Calu3 (cell line): ENCODE measurements around the gene BCOR. TPM values are rescaled to one million over a fixed set of nuclear protein-coding genes. Genes with fewer than 3 reads are reported as not detected.

Experiments
- BruUV-seq: library from RNA; stranded (reverse); fragments of 400-500 nt; replicated peaks from 2 replicates; lab custom pipeline; 2021; lab: Mats Ljungman, UMichigan
- CTCF ChIA-PET: fragments of 300-600 bp; sonication (Branson Sonifier 250); formaldehyde crosslinking; loops from one replicate; lab custom pipeline; 2022; ENCODE audit warnings: antibody characterized with exemption; lab: Charles Lee
- DNase-seq: peaks from one replicate; pipeline ENCODE4 v3.0.0; 2022
- H3K27ac Mint-ChIP-seq: one replicate; pipeline ENCODE4 v1.8.0; 2022; ENCODE audit warnings: mixed read lengths; ENCODE audit not compliant: unreplicated experiment
- H3K27me3 Mint-ChIP-seq: one replicate; pipeline ENCODE4 v1.8.0; 2022; ENCODE audit warnings: mixed read lengths; ENCODE audit not compliant: unreplicated experiment
- H3K36me3 Mint-ChIP-seq: one replicate; pipeline ENCODE4 v1.8.0; 2022; ENCODE audit warnings: mild to moderate bottlenecking, moderate library complexity, mixed read lengths; ENCODE audit not compliant: insufficient read depth, unreplicated experiment
- H3K4me1 Mint-ChIP-seq: one replicate; pipeline ENCODE4 v1.8.0; 2022; ENCODE audit warnings: mild to moderate bottlenecking, low read depth, mixed read lengths; ENCODE audit not compliant: unreplicated experiment
- H3K4me3 Mint-ChIP-seq: one replicate; pipeline ENCODE4 v1.8.0; 2022; ENCODE audit warnings: mild to moderate bottlenecking, low read depth, moderate library complexity, mixed read lengths; ENCODE audit not compliant: unreplicated experiment
- H3K9me3 Mint-ChIP-seq: one replicate; pipeline ENCODE4 v1.8.0; 2022; ENCODE audit warnings: low read depth, mixed read lengths; ENCODE audit not compliant: unreplicated experiment
- intact Hi-C: fragments of 100-400 bp; cut with micrococcal nuclease; formaldehyde crosslinking; loops from one replicate; pipeline ENCODE4 v1.10.0; 2022; ENCODE audit not compliant: unreplicated experiment
- total RNA-seq: library from RNA; stranded (reverse); gene quantifications from 2 replicates; pipeline ENCODE4 v1.2.3, GENCODE V29; 2022
- TF ChIP-seq, protein P1 (sequence below): fragments of 200-600 bp; IDR thresholded peaks from one replicate; pipeline ENCODE4 v1.8.0; 2022; ENCODE audit warnings: antibody characterized with exemption; ENCODE audit not compliant: unreplicated experiment

Gene BCOR
- total RNA-seq, 1 experiment from 2014 or later: 21.1 TPM

DNA sequence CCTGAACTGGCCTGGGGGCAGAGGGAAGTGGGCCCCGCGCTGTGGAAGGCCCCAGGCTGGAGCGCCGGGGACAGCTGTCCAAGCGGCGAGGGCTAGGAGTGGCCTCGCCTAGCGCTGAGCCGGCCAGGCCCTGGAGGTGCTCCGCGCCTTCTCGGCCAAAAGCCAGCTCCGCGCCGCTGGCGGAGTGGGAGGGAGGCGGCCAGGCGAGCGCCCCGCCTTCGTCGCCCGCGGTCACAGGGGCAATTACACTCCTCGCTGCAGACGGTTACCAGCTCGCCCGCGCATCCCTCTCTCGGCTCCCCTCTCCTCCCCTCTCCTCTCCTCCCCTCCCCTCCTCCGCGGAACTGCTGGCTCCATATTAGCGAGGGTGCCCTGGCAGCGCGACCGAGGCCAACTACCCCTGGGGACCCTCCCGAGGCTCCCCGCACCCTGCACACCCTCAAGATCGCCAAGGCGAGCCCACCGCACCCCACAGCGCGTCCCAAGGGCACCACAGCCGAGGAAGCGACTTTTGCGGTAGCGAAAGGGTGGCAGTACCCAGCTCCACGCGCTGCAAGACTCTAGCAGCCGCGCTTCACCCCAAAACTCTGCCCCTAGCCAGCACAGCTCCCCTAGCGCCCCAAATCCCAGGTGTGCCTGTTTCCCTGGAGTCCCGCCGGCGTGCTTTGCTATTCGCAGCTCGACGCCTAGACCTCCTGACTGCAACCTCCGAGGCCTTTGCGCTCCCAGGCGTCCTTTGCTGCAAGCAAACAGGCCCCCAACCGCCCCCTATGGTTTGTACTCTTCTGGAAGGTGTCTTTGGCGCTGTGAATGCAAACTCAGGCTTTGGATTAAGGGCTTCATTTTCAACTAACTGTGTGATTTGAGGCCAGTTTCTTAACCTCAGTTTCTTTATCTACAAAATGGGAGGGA lies 91.4 kb downstream of the BCOR start:
- CTCF ChIA-PET: no interaction called here
- no TSS peak for BruUV-seq

DNA sequence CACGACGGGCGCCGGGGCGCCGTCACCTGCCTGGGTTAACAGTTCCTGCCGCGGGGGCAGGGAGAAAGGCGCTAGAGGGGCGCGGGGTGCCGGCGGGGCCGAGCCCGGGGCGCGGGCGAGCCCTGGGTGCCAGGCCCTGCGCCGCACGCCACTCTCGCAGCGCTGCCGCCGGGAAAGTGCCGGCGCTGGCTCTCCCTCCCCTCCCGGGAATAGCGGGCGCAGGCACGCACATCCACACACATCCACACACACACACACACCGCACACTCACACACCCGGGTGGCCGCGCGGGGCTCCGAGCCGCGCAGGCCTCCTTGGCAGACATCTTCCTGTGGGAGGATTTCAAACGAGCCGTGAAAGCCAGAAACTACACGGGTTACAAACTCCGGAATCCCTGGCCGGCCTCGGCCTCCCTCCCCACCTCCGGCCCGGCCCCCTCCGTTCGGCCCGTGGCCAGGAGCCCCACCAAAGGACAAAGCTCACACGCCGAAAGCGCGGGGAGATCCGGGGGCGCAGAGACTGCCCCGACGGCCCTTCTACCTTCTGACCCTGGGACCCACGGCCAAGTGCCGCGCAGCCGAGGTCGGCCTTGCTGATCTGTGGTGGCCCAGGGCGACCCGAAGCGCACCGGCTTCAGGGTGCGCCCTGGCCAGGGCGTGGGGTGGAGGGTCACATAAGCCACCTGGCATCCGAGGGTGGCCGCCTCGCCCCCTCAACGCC lies 92.3 kb downstream of the BCOR start:
- TF ChIP-seq, protein P1, sequence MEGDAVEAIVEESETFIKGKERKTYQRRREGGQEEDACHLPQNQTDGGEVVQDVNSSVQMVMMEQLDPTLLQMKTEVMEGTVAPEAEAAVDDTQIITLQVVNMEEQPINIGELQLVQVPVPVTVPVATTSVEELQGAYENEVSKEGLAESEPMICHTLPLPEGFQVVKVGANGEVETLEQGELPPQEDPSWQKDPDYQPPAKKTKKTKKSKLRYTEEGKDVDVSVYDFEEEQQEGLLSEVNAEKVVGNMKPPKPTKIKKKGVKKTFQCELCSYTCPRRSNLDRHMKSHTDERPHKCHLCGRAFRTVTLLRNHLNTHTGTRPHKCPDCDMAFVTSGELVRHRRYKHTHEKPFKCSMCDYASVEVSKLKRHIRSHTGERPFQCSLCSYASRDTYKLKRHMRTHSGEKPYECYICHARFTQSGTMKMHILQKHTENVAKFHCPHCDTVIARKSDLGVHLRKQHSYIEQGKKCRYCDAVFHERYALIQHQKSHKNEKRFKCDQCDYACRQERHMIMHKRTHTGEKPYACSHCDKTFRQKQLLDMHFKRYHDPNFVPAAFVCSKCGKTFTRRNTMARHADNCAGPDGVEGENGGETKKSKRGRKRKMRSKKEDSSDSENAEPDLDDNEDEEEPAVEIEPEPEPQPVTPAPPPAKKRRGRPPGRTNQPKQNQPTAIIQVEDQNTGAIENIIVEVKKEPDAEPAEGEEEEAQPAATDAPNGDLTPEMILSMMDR: no peak
- Mint-ChIP-seq H3K27ac (no peak overlapping the region), H3K9me3 (peaks cover 2% of the 10 kb centered on the region), H3K4me1 (no peaks in the 10 kb centered on the region), H3K27me3 (peaks cover 46% of the 10 kb centered on the region), H3K36me3 (no peaks in the 10 kb centered on the region), H3K4me3 (peak overlapping the region; percentile 50)
- intact Hi-C loops: no loop called here
- DNase-seq: no peak
- no TSS peak for BruUV-seq
- CTCF ChIA-PET: no interaction called here

More for the DNA sequence above, 91.4 kb downstream of the BCOR start:
- H3K9me3 Mint-ChIP-seq: peaks cover 2% of the 10 kb centered on the region
- TF ChIP-seq, protein P1: no peak
- intact Hi-C loops: no loop called here
- H3K27ac Mint-ChIP-seq: no peak overlapping the region
- H3K4me3 Mint-ChIP-seq: peak overlapping the region; percentile 50
- H3K4me1 Mint-ChIP-seq: no peaks in the 10 kb centered on the region
- peak; percentile 41 for DNase-seq
- peaks cover 46% of the 10 kb centered on the region for H3K27me3 Mint-ChIP-seq
- no peaks in the 10 kb centered on the region for H3K36me3 Mint-ChIP-seq

DNA sequence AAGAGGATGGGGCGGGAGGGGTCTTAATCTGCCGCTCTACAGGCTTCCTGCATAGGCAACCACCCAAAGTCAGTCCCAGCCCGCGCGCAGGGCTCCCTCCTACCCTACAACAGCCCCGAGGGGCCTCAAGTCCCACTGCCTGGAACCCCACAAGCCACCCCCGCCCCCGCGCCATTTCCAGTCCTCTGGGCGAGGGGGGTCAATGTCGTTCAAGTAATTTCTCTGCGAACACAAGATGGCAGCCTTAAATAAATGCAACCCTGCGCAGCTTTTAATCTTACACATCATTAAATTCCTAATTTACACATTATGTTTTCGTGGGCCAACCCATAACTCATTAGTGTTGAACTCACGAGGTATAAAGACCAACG lies 92.9 kb downstream of the BCOR start:
- CTCF ChIA-PET: no interaction called here
- H3K27ac Mint-ChIP-seq: no peak overlapping the region
- no peaks in the 10 kb centered on the region for H3K36me3 Mint-ChIP-seq
- TF ChIP-seq, protein P1: no peak
- BruUV-seq: no TSS peak
- H3K4me3 Mint-ChIP-seq: peak overlapping the region; percentile 50
- peaks cover 46% of the 10 kb centered on the region for H3K27me3 Mint-ChIP-seq
- DNase-seq: no peak
- intact Hi-C loops: no loop called here
- H3K4me1 Mint-ChIP-seq: no peaks in the 10 kb centered on the region
- peaks cover 2% of the 10 kb centered on the region for H3K9me3 Mint-ChIP-seq

DNA sequence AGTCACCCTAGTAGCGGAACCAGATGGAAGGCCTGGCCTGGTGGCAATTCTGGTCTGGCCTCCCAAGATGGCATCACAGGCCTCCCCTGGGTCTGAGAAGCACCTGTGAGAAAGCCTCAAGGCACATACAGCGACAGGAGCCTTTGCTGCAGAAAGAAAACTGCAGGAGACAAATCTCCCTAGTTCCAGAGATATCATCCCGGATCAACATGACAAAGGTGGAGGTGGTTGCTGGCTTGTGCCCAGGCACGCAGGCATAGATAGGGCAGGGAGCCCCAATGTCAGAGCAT lies 93.6 kb downstream of the BCOR start:
- H3K4me3 Mint-ChIP-seq: no peak overlapping the region
- H3K27ac Mint-ChIP-seq: no peak overlapping the region

More for the DNA sequence above, 93.6 kb downstream of the BCOR start:
- H3K36me3 Mint-ChIP-seq: no peaks in the 10 kb centered on the region
- intact Hi-C loops: no loop called here
- H3K4me1 Mint-ChIP-seq: no peaks in the 10 kb centered on the region
- CTCF ChIA-PET: no interaction called here
- H3K9me3 Mint-ChIP-seq: peaks cover 2% of the 10 kb centered on the region
- no TSS peak for BruUV-seq
- TF ChIP-seq, protein P1: no peak
- no peak for DNase-seq
- peaks cover 46% of the 10 kb centered on the region for H3K27me3 Mint-ChIP-seq
